SK-N-SH (cell line): ENCODE results near the gene MAN2A1. TPM values are rescaled to one million over a fixed set of nuclear protein-coding genes. Genes with fewer than 3 reads are reported as not detected.

ENCODE experiments used
- CTCF ChIA-PET: fragments of 300-600, 350-600 bp; formaldehyde crosslinking; extraction: SDS; loops from one replicate; lab custom pipeline; 2021; lab: Yijun Ruan, JAX
- POLR2A ChIA-PET: fragments of 350-600 bp; sonication (Branson Sonifier 250); formaldehyde crosslinking; extraction: SDS; loops from one replicate; lab custom pipeline; 2020; ENCODE audit warnings: antibody characterized with exemption, inconsistent platforms; lab: Yijun Ruan, JAX
- DNase-seq: peaks from one replicate; pipeline ENCODE4 v3.0.0; 2012
- H2AFZ ChIP-seq: fragments of 200-600 bp; sonication (generic); 2 replicates; pipeline ENCODE4 v1.8.1; 2016; ENCODE audit warnings: antibody characterized with exemption, mild to moderate bottlenecking, low read depth
- H3F3A ChIP-seq: fragments of 200-600 bp; sonication (generic); replicated peaks from 2 replicates; pipeline ENCODE3; 2016; ENCODE audit warnings: antibody characterized with exemption, mild to moderate bottlenecking; ENCODE audit not compliant: insufficient read depth
- H3K27ac ChIP-seq, 2 experiments: fragments of 200-500 bp in 1 of 2; fragments of 200-600 bp in 1 of 2; sonication (Bioruptor generic) in 1 of 2; sonication (generic), shearing (Covaris generic) in 1 of 2; 2 replicates each; pipeline versions ENCODE4 v1.5.1 to v1.6.1; 2014 to 2016; ENCODE audit warnings: low read depth in 2 of 2, inconsistent platforms in 1 of 2, low read length in 1 of 2, mild to moderate bottlenecking in 1 of 2, mixed read lengths in 1 of 2
- H3K27me3 ChIP-seq: fragments of 200-600 bp; sonication (generic), shearing (Covaris generic); 2 replicates; pipeline ENCODE4 v1.6.1; 2016; ENCODE audit warnings: mixed run types; ENCODE audit not compliant: insufficient read depth
- H3K36me3 ChIP-seq, 2 experiments: fragments of 200-500 bp in 1 of 2; fragments of 200-600 bp in 1 of 2; sonication (Bioruptor generic) in 1 of 2; sonication (generic) in 1 of 2; replicated peaks in 1 of 2; 2 replicates each; pipeline versions ENCODE3 to v1.5.1; 2014 to 2016; ENCODE audit warnings: low read length in 1 of 2, mild to moderate bottlenecking in 1 of 2; ENCODE audit not compliant: insufficient read depth in 2 of 2, control insufficient read depth in 1 of 2
- H3K4me1 ChIP-seq, 2 experiments: fragments of 200-500 bp in 1 of 2; fragments of 200-600 bp in 1 of 2; sonication (Bioruptor generic) in 1 of 2; sonication (generic), shearing (Covaris generic) in 1 of 2; 2 replicates each; pipeline versions ENCODE4 v1.5.1 to v1.6.1; 2014 to 2016; ENCODE audit warnings: low read depth in 1 of 2, low read length in 1 of 2, mixed run types in 1 of 2; ENCODE audit not compliant: insufficient read depth in 2 of 2, control insufficient read depth in 1 of 2
- H3K4me2 ChIP-seq: fragments of 200-600 bp; sonication (generic), shearing (Covaris generic); 2 replicates; pipeline ENCODE4 v1.6.1; 2017; ENCODE audit warnings: mixed run types
- H3K4me3 ChIP-seq, 2 experiments: fragments of 200-500 bp in 1 of 2; fragments of 200-600 bp in 1 of 2; sonication (Bioruptor generic) in 1 of 2; sonication (generic), shearing (Covaris generic) in 1 of 2; 2 replicates each; pipeline versions ENCODE4 v1.5.1 to v1.8.1; 2014 to 2016; ENCODE audit warnings: low read depth in 2 of 2, inconsistent platforms in 1 of 2, low read length in 1 of 2, mild to moderate bottlenecking in 1 of 2, mixed read lengths in 1 of 2, moderate library complexity in 1 of 2
- H3K79me2 ChIP-seq: fragments of 200-600 bp; sonication (generic); 2 replicates; pipeline ENCODE4 v1.8.1; 2017; ENCODE audit warnings: mild to moderate bottlenecking; ENCODE audit not compliant: insufficient read depth
- H3K9ac ChIP-seq: fragments of 200-600 bp; sonication (generic); 2 replicates; pipeline ENCODE4 v1.6.1; 2017; ENCODE audit warnings: mixed run types
- H3K9me2 ChIP-seq: fragments of 200-600 bp; sonication (generic); 2 replicates; pipeline ENCODE4 v1.6.1; 2017; ENCODE audit warnings: mixed run types
- H3K9me3 ChIP-seq: fragments of 200-600 bp; sonication (generic); 2 replicates; pipeline ENCODE4 v1.6.1; 2017; ENCODE audit warnings: mixed run types, mild to moderate bottlenecking, moderate library complexity
- H4K20me1 ChIP-seq: fragments of 200-600 bp; sonication (generic); 2 replicates; pipeline ENCODE4 v1.6.1; 2017; ENCODE audit warnings: mild to moderate bottlenecking, mixed run types; ENCODE audit not compliant: insufficient read depth
- FOSL2 ChIP-seq: IDR thresholded peaks from 2 replicates; pipeline ENCODE4 v1.4.0; 2012; ENCODE audit warnings: low read depth, mild to moderate bottlenecking, moderate library complexity, borderline replicate concordance
- FOXJ3 ChIP-seq: sonication (generic); formaldehyde crosslinking; IDR thresholded peaks from 2 replicates; pipeline ENCODE4 v1.5.1; 2020; ENCODE audit warnings: mild to moderate bottlenecking, missing genetic modification reagents
- GABPA ChIP-seq: IDR thresholded peaks from 2 replicates; pipeline ENCODE4 v1.4.0; 2012; ENCODE audit warnings: low read depth, mild to moderate bottlenecking
- MEF2A ChIP-seq: IDR thresholded peaks from 2 replicates; pipeline ENCODE4 v1.4.0; 2012; ENCODE audit warnings: low read depth, borderline replicate concordance
- MXI1 ChIP-seq: IDR thresholded peaks from 2 replicates; pipeline ENCODE4 v1.6.1; 2012; ENCODE audit warnings: mild to moderate bottlenecking, low read depth, low read length, improper control_type of control experiment
- NFIC ChIP-seq: IDR thresholded peaks from 2 replicates; pipeline ENCODE4 v1.4.0; 2012; ENCODE audit warnings: borderline replicate concordance
- NRF1 ChIP-seq: IDR thresholded peaks from 2 replicates; pipeline ENCODE4 v1.6.1; 2012; ENCODE audit warnings: low read depth, mild to moderate bottlenecking, low read length
- RAD21 ChIP-seq: IDR thresholded peaks from 2 replicates; pipeline ENCODE4 v1.6.1; 2012; ENCODE audit warnings: mild to moderate bottlenecking, low read length
- RXRA ChIP-seq: IDR thresholded peaks from 2 replicates; pipeline ENCODE4 v1.4.0; 2012; ENCODE audit warnings: low read depth, mild to moderate bottlenecking, borderline replicate concordance
- SMC3 ChIP-seq: IDR thresholded peaks from 2 replicates; pipeline ENCODE4 v1.6.1; 2012; ENCODE audit warnings: low read depth, low read length, improper control_type of control experiment
- TAF1 ChIP-seq: IDR thresholded peaks from 2 replicates; pipeline ENCODE4 v1.6.1; 2012; ENCODE audit warnings: low read depth, mild to moderate bottlenecking, low read length, moderate library complexity, borderline replicate concordance
- TCF12 ChIP-seq: IDR thresholded peaks from 2 replicates; pipeline ENCODE4 v1.4.0; 2012
- whole genome bisulfite sequencing: methylation state at CpG from one replicate; pipeline ENCODE4 v1.1.6; 2017; ENCODE audit warnings: low lambda C conversion rate; 5-methylcytosine and 5-hydroxymethylcytosine counted together
- polyA plus RNA-seq, 3 experiments: library from polyadenylated mRNA; depleted of rRNA; stranded (reverse); fragments of >200 nt; gene quantifications; 2 replicates each; pipeline ENCODE4 v1.2.3, GENCODE V29; 2012
- TF ChIP-seq, protein P1 (sequence below): fragments of 150-350 bp; IDR thresholded peaks from 2 replicates; pipeline ENCODE4 v1.6.1; 2017; ENCODE audit warnings: antibody characterized with exemption, low read length, low read depth, borderline replicate concordance
- TF ChIP-seq, protein P2 (sequence below): fragments of 200-600 bp; sonication (generic); IDR thresholded peaks from 2 replicates; pipeline ENCODE4 v1.6.1; 2017; ENCODE audit warnings: antibody characterized with exemption, mild to moderate bottlenecking, moderate library complexity

MAN2A1 gene
- polyA plus RNA-seq, 1 of the 3 experiments (the other 2 are of a cell fraction), result 19.7 TPM

DNA sequence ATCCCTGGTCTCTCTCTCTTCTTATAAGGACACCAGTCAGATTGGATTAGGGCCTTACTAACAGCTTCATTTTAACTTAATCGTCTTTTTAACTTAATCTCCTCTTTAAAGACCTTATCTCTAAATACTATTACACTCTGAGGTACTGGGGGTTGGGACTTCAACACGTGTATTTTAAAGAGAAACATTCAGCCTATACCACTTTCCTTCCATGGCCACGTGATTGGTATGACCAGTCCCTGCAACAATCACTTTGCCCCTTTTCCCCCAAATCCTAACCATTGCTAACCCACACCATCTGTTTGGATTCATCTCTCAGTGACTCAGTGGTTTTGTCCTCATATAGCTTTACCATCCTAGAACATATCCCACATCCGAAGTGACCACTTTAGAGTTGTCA lies 3.8 kb upstream of the MAN2A1 start:
- Histone ChIP-seq H3K27me3 (no peaks in the 10 kb centered on the region), H3F3A (peaks cover 6% of the 10 kb centered on the region)
- TF ChIP-seq, protein P1, sequence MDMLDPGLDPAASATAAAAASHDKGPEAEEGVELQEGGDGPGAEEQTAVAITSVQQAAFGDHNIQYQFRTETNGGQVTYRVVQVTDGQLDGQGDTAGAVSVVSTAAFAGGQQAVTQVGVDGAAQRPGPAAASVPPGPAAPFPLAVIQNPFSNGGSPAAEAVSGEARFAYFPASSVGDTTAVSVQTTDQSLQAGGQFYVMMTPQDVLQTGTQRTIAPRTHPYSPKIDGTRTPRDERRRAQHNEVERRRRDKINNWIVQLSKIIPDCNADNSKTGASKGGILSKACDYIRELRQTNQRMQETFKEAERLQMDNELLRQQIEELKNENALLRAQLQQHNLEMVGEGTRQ, result no peak
- TF ChIP-seq NFIC (no peak), FOSL2 (no peak), MXI1 (no peak)
- TF ChIP-seq, protein P2, sequence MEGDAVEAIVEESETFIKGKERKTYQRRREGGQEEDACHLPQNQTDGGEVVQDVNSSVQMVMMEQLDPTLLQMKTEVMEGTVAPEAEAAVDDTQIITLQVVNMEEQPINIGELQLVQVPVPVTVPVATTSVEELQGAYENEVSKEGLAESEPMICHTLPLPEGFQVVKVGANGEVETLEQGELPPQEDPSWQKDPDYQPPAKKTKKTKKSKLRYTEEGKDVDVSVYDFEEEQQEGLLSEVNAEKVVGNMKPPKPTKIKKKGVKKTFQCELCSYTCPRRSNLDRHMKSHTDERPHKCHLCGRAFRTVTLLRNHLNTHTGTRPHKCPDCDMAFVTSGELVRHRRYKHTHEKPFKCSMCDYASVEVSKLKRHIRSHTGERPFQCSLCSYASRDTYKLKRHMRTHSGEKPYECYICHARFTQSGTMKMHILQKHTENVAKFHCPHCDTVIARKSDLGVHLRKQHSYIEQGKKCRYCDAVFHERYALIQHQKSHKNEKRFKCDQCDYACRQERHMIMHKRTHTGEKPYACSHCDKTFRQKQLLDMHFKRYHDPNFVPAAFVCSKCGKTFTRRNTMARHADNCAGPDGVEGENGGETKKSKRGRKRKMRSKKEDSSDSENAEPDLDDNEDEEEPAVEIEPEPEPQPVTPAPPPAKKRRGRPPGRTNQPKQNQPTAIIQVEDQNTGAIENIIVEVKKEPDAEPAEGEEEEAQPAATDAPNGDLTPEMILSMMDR, result no peak
- TF ChIP-seq, all 33 proteins: peak for 0
- H3K36me3 ChIP-seq, result no peaks in the 10 kb centered on the region
- no peak overlapping the region for H2AFZ ChIP-seq
- H3K9ac ChIP-seq, result no peak overlapping the region
- no peak for DNase-seq
- CTCF ChIA-PET, result no interaction called here
- peaks cover 8% of the 10 kb centered on the region for H3K79me2 ChIP-seq
- H3K4me2 ChIP-seq, result no peak overlapping the region
- POLR2A ChIA-PET, result no interaction called here
- 43% methylated on average over 4 of the region's 4 CpGs for WGBS
- no peaks in the 10 kb centered on the region for H4K20me1 ChIP-seq
- H3K9me2 ChIP-seq, result no peaks in the 10 kb centered on the region
- H3K9me3 ChIP-seq, result no peaks in the 10 kb centered on the region
- peaks cover 2 to 7% of the 10 kb centered on the region in 2 experiments; a peak in 2 of 4 replicates for H3K4me1 ChIP-seq
- no peak overlapping the region for H3K27ac ChIP-seq
- H3K4me3 ChIP-seq, result no peak overlapping the region

DNA sequence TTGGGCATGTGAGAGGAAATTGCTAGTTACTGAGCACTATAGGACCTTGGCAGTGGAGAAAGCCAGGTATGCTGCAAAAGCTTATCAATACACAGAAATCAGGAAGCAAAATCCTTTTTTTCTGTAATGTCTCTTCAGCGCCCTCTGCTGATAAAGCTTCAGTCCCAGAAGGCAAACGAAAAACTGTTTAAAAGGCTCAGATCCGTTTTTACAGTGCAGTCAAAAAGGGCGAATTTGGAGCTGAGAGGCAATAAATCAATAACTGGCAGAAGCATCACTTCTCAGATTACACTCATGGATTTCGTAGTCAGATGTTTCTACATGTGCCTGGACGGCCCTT lies 1.1 kb upstream of the MAN2A1 start:
- 48% methylated on average over 6 of the region's 6 CpGs for WGBS
- ChIA-PET CTCF (interaction anchor here (0.6 to 2.9 kb wide), 15 partner anchors 9 to 1207 kb away, joined by 3 to 11 read pairs (median 3); no protein-coding TSS in a partner anchor), POLR2A (interaction anchor here (1.1 kb wide), 1 partner anchor 1047 kb away, joined by 3 read pairs; no protein-coding TSS in a partner anchor)

More for the DNA sequence above, 1.1 kb upstream of the MAN2A1 start:
- DNase-seq, result no peak
- peaks cover 17% of the 10 kb centered on the region for H4K20me1 ChIP-seq
- H3K4me3 ChIP-seq, result peak overlapping the region; percentile 78 to 93
- peak overlapping the region; percentile 86; the same call in 1 of the 2 replicates for H3K9ac ChIP-seq
- peak overlapping the region; percentile 90 for H3K4me2 ChIP-seq
- TF ChIP-seq FOXJ3 (CRISPR knock-in tag) (no peak), GABPA (no peak), FOSL2 (no peak), TAF1 (no peak), NFIC (no peak), SMC3 (peak; percentile 15; the same call in 1 of the 2 replicates), MEF2A (no peak), RAD21 (peak; percentile 42), TCF12 (no peak), RXRA (no peak), NRF1 (no peak)
- TF ChIP-seq, protein P2, result peak; percentile 55
- no peaks in the 10 kb centered on the region for H3K9me3 ChIP-seq
- peak overlapping the region; percentile 89 for H3K27ac ChIP-seq
- peaks cover 7% of the 10 kb centered on the region for H3F3A ChIP-seq
- H3K36me3 ChIP-seq, result no peaks in the 10 kb centered on the region
- H3K27me3 ChIP-seq, result no peaks in the 10 kb centered on the region
- H3K9me2 ChIP-seq, result no peaks in the 10 kb centered on the region
- peak overlapping the region; percentile 93 for H2AFZ ChIP-seq
- peaks cover 2 to 20% of the 10 kb centered on the region in 2 experiments; a peak in 3 of 4 replicates for H3K4me1 ChIP-seq
- peaks cover 34% of the 10 kb centered on the region for H3K79me2 ChIP-seq
